Activated CD8-positive, alpha-beta memory T cell treated with anti-CD3 and anti-CD28 coated beads, Interleukin-2, amount 50 U/mL, for 4 hours (primary cell): ENCODE measurements around the gene HSFY1.
"Not testable (repeated sequence)": the region's sequence is repeated elsewhere in the genome, so short reads cannot be mapped to it uniquely, and the experiment has no call there.

Experiments used
- DNase-seq: peaks from one replicate; pipeline ENCODE4 v3.0.0-alpha.2; 2020

The HSFY1 gene, protein sequence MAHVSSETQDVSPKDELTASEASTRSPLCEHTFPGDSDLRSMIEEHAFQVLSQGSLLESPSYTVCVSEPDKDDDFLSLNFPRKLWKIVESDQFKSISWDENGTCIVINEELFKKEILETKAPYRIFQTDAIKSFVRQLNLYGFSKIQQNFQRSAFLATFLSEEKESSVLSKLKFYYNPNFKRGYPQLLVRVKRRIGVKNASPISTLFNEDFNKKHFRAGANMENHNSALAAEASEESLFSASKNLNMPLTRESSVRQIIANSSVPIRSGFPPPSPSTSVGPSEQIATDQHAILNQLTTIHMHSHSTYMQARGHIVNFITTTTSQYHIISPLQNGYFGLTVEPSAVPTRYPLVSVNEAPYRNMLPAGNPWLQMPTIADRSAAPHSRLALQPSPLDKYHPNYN

DNA sequence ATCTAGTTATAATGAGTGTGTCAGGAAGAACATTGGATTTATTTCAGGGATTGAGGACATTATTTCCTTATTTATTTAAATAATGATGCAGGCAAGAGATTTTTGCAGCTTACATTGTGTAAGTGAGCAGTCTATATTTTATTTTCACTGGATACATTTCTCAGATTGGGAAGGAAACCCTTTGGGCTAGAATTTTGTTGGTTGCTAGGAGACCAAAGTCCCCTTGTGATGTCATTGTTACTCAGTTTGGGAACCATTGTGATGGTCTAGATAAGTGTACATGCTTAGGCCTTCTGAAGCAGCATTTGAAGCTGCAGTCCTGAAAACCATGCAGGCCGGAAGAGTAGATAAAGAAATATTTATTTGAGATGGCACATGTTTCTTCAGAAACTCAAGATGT, at the start of gene HSFY1:
TSS of gene HSFY1 (plus strand) at position 301 of the 400 bp plus-strand sequence. CDS start at position 369, 68 bp downstream.
- not testable (repeated sequence) for DNase-seq

DNA sequence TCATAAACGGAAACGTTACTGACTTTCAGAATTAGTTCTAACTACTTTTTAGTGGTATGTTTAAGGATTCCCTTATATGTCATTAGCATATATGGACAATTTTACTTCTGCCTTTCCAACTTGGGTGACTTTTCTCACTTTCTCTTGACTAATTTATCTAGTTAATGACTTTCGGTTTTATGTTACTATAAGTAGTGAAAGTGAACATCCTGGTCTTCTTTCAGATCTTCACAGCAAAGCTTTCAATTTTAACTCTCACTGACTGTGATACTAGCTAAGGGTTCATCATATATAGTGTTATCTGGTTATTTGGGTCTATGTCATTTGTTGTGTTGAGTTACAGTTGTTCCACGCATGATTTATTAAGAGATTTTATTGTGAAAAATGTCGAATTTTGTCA, 42.3 kb upstream of the HSFY1 start:
- not testable (repeated sequence) for DNase-seq

DNA sequence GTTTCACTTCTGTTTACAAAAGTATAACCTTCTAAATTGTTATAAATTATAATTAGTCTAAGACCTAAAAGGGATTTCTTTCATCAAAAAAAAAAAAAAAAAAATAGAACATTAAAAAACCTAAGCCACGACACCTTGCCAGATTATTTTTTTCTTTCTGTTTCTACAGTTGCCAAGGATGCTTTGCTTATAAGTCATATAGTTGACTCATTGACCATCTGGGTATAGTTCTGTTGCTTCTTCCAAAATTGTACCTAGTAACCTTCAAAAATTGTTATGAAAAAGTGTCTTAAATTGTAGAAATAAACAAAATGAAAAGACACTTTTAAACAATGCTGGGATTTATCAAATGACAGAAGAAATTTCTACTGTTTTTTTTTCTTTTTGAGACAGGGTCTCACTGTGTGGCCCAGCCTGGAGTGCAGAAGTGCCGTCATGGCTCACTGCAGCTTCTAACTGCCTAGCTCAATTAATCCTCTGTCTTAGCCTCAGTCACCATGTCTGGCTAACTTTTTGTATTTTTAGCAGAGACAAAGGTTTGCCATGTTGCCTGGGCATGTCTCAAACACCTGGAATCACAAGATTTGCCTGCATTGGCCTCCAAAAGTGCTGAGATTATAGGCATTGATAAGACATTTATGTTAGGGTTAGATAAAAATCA, 15.4 kb upstream of the HSFY1 start:
- not testable (repeated sequence) for DNase-seq

DNA sequence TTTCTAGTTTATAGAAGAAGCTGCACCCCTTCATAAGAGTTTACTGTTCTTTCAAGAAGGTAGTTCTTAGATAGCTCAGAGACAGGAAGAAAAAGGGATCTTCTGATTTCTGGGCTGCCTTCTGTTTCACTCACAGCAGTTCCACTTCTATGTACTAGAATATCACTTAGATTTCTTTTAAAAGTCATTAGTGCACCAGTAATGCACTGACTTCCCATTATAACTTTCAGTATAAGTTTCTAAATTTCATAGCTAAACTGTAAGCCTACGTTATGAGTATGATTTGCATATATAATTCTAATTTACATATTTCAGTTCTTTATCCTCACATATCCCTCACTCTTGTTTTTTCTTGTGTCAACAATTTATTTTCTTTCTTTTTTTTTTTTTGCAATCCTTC, 7.6 kb upstream of the HSFY1 start:
- DNase-seq = not testable (repeated sequence)

DNA sequence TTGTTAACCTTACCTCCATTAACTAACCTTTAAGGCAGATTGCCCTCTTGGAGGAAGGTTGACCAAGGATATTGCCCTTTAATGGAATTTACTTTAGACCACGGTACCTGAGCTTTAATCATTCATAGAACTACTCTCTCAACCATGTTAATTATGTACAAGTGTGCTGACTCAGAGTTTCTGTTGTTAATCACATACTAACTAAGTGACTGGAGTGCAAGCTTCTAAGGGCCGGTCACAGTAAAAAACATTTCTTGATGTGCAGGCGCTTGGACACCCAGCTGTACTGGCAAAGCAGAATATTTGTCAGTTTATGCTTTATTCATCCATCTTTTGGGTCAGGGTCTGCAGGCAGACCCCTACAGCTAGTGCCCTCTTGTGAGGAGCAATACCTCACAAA, 6.6 kb downstream of the HSFY1 start:
- DNase-seq = not testable (repeated sequence)

DNA sequence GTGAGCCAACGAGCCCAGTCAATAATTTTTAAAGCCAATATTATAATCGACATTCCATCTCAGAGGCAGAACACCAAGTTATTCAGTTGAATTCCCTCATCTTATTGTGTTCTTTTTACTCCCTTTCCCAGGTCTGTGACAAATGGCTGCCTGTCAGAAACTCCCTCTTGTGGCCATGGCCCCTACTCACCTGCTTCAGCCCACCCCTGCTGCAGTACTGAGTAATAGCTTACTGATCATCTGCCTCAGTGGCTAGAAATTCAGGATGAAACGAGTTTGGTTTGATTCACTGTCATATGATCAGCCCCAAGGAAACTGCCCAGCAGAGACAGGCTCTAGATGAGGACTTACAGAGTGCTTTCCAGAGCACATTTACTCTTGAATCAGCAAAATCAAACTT, 19.4 kb downstream of the HSFY1 start:
- not testable (repeated sequence) for DNase-seq
